GM12878 (cell line): ENCODE data around the gene ETV4. TPM values are rescaled to one million over a fixed set of nuclear protein-coding genes. Genes with fewer than 3 reads are reported as not detected.

Source experiments
- ATAC-seq: fragments of 200-7000 bp; cut with Tn5 transposase; 3 replicates; pipeline ENCODE4 v1.9.1; 2020; ENCODE audit warnings: mild to moderate bottlenecking, moderate library complexity
- BruUV-seq: library from RNA; stranded (reverse); fragments of 400-500 nt; replicated peaks from 2 replicates; lab custom pipeline; 2021; lab: Mats Ljungman, UMichigan
- CTCF ChIA-PET: fragments of 300-600 bp; sonication (Branson Sonifier 250); formaldehyde crosslinking; extraction: SDS; loops from one replicate; lab custom pipeline; 2021; ENCODE audit warnings: inconsistent platforms; lab: Yijun Ruan, JAX
- POLR2A ChIA-PET: fragments of 350-600 bp; formaldehyde crosslinking; extraction: SDS; loops from one replicate; lab custom pipeline; 2021; ENCODE audit warnings: inconsistent platforms; lab: Charles Lee
- RAD21 ChIA-PET: fragments of 300-600 bp; sonication (Branson Sonifier 250); formaldehyde crosslinking; loops from one replicate; lab custom pipeline; 2023; ENCODE audit warnings: antibody characterized with exemption; ENCODE audit not compliant: unreplicated experiment; lab: Charles Lee
- SMC1A ChIA-PET: fragments of 300-600 bp; sonication (Branson Sonifier 250); formaldehyde crosslinking; loops from one replicate; lab custom pipeline; 2023; ENCODE audit not compliant: unreplicated experiment, uncharacterized antibody; lab: Charles Lee
- DNase-seq: peaks from one replicate; pipeline ENCODE4 v3.0.0-alpha.2; 2011; ENCODE audit warnings: low read depth, low spot score
- FAIRE-seq: peaks from 3 replicates; lab custom pipeline; 2011; peaks lifted over from hg19 to GRCh38; lab: Jason Lieb, UNC
- H2AFZ ChIP-seq: 2 replicates; pipeline ENCODE4 v1.6.0; 2011; ENCODE audit warnings: low read depth, low read length, control low read depth; ENCODE audit not compliant: control insufficient read depth
- H3K27ac ChIP-seq: 2 replicates; pipeline ENCODE4 v1.5.1; 2011; ENCODE audit warnings: control low read depth; ENCODE audit not compliant: control insufficient read depth, insufficient read depth
- H3K27me3 ChIP-seq, 2 experiments: replicated peaks in 1 of 2; 2 replicates each; pipeline versions ENCODE4 v1.6.0 to v1.6.1; 2011; ENCODE audit warnings: low read length in 1 of 2; ENCODE audit not compliant: control insufficient read depth in 2 of 2, insufficient read depth in 2 of 2
- H3K36me3 ChIP-seq, 2 experiments: 2 replicates each; pipeline ENCODE4 v1.5.1; 2011; ENCODE audit warnings: low read length in 1 of 2; ENCODE audit not compliant: control insufficient read depth in 2 of 2, insufficient read depth in 2 of 2
- H3K4me1 ChIP-seq: 2 replicates; pipeline ENCODE4 v1.6.1; 2011; ENCODE audit warnings: mild to moderate bottlenecking, low read length, moderate library complexity, mixed read lengths; ENCODE audit not compliant: control insufficient read depth, insufficient read depth
- H3K4me2 ChIP-seq: 2 replicates; pipeline ENCODE4 v1.6.0; 2011; ENCODE audit warnings: control low read depth; ENCODE audit not compliant: control insufficient read depth, insufficient read depth
- H3K4me3 ChIP-seq: fragments of 200-600 bp; sonication (generic); 2 replicates; pipeline ENCODE4 v1.5.1; 2016
- H3K79me2 ChIP-seq: 2 replicates; pipeline ENCODE4 v1.6.0; 2011; ENCODE audit warnings: low read length; ENCODE audit not compliant: control insufficient read depth, insufficient read depth
- H3K9ac ChIP-seq: 2 replicates; pipeline ENCODE4 v1.8.0; 2011; ENCODE audit warnings: low read length, control low read depth, mixed read lengths; ENCODE audit not compliant: control insufficient read depth, insufficient read depth
- H3K9me3 ChIP-seq: replicated peaks from 3 replicates; pipeline ENCODE4 v1.5.1; 2011; ENCODE audit warnings: mild to moderate bottlenecking, low read length; ENCODE audit not compliant: control insufficient read depth, insufficient read depth
- H4K20me1 ChIP-seq: 2 replicates; pipeline ENCODE4 v1.6.0; 2011; ENCODE audit not compliant: control insufficient read depth, insufficient read depth
- FOXM1 ChIP-seq: IDR thresholded peaks from 2 replicates; pipeline ENCODE4 v1.6.1; 2012; ENCODE audit warnings: low read depth, mild to moderate bottlenecking, inconsistent platforms, low read length, moderate library complexity
- JUNB ChIP-seq: IDR thresholded peaks from 2 replicates; pipeline ENCODE4 v1.6.1; 2016; ENCODE audit warnings: antibody characterized with exemption, mild to moderate bottlenecking
- WGBS: methylation state at CpG from one replicate; pipeline ENCODE4 v1.1.6; 2016; ENCODE audit warnings: low lambda C conversion rate; ENCODE audit not compliant: insufficient replicate concordance, insufficient coverage; ENCODE audit errors: missing lambda C conversion rate; 5-methylcytosine and 5-hydroxymethylcytosine counted together
- in situ Hi-C: fragments of 300-500 bp; cut with MboI; formaldehyde crosslinking; loops from 9 replicates; pipeline ENCODE4 v1.14.3; 2018; ENCODE audit warnings: mixed read lengths
- intact Hi-C: fragments of 100-400 bp; cut with micrococcal nuclease; formaldehyde crosslinking; loops from one replicate; pipeline ENCODE4 v1.14.2; 2022; ENCODE audit not compliant: unreplicated experiment
- polyA plus RNA-seq, 11 experiments: library from polyadenylated mRNA; depleted of rRNA in 4 of 11; unstranded in 6 of 11; stranded (reverse) in 5 of 11; fragments of >200 nt; fragmentation: Nextera tagmentation in 4 of 11; fragmentation: Illumina TruSeq in 1 of 11; extraction: Ambion mirVana in 4 of 11; extraction: Trizol in 1 of 11; gene quantifications; 1 replicate in 1 of 11; 2 replicates in 10 of 11; pipeline versions ENCODE4 v1.2.1 to v1.2.3, GENCODE V29; 2011 to 2016; ENCODE audit warnings: inconsistent platforms in 2 of 11, missing spikeins in 2 of 11, low read depth in 1 of 11
- total RNA-seq, 4 experiments: library from RNA; depleted of rRNA in 3 of 4; stranded (reverse); fragments of >200 nt in 3 of 4; fragmentation: Illumina TruSeq in 1 of 4; extraction: Trizol in 1 of 4; gene quantifications; 2 replicates each; pipeline versions ENCODE4 v1.2.1 to v1.2.3, GENCODE V29; 2013 to 2021
- TF ChIP-seq, protein P1 (sequence below), 3 experiments: IDR thresholded peaks in 2 of 3; conservative IDR thresholded peaks in 1 of 3; 2 replicates each; pipeline ENCODE4 v1.5.1; 2011; ENCODE audit warnings: low read depth in 3 of 3, low read length in 3 of 3, mild to moderate bottlenecking in 3 of 3, control low read depth in 2 of 3, moderate library complexity in 2 of 3, inconsistent platforms in 1 of 3, mixed read lengths in 1 of 3; ENCODE audit not compliant: control insufficient read depth in 2 of 3, insufficient read depth in 1 of 3; ENCODE audit errors: extremely low read depth in 1 of 3

The ETV4 gene
- total and polyA plus RNA-seq, 10 of the 15 experiments (the other 5 are each of a cell fraction or from before 2014, with no cell fraction given), result 0.19 to 14.5 (median 1.8) TPM

DNA sequence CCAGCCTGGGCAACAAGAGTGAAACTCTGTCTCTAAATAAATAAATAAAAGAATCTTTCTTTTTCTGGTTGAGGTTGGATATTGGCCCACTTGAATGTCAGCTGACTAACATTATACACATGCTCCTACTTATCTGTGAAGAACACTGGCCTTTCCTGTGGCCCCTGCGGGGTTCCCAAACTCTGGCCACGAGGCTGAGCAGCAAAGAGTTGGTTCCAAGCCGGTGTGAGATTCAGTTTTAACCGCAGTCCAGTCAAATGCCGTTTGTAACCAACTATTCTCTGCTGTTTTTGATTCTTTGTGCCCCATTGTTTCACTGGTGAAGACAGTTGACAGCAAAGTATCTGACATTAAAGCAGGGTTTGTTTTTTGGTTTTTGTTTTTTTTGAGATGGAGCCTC, 11.2 kb downstream of the ETV4 start:
- Histone ChIP-seq H2AFZ (no peak overlapping the region), H3K9me3 (no peaks in the 10 kb centered on the region), H3K27me3 (no peaks in the 10 kb centered on the region), H3K27ac (no peak overlapping the region), H3K4me2 (no peak overlapping the region), H3K79me2 (no peaks in the 10 kb centered on the region), H3K4me3 (no peak overlapping the region), H3K36me3 (no peaks in the 10 kb centered on the region), H3K9ac (no peak overlapping the region), H3K4me1 (no peaks in the 10 kb centered on the region), H4K20me1 (no peaks in the 10 kb centered on the region)
- DNase-seq (no peak), ATAC-seq (no peak), FAIRE-seq (no peak)
- no peak for TF ChIP-seq JUNB
- ChIA-PET RAD21 (no interaction called here), POLR2A (no interaction called here), CTCF (no interaction called here), SMC1A (no interaction called here)
- no TSS peak for BruUV-seq
- in situ Hi-C loops (no loop called here), intact Hi-C loops (no loop called here)
- WGBS, result 91% methylated on average over 5 of the region's 5 CpGs

DNA sequence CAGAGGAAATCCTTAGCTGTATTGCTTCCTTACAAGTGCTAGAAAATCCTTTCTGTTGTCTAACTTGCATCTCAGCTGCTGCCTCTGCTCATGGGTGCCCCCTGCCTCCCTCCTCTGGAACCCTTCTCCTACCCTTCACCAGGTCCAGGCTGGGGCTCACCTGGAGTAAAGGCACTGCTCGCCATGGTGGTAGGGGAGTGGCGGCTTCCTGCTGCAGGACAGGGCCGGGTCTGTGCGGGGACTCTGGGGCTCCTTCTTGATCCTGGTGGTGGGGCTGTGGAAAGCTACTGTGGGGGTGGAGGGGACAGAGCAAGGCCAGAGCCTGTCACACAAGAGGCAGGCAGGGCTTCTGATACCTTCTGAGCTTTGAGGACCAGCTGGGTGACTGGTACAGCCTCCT, 12.4 kb downstream of the ETV4 start:
- ChIA-PET RAD21 (no interaction called here), SMC1A (no interaction called here), POLR2A (no interaction called here), CTCF (no interaction called here)
- in situ Hi-C loops, result no loop called here
- Histone ChIP-seq H3K9ac (no peak overlapping the region), H3K9me3 (no peaks in the 10 kb centered on the region), H3K4me2 (no peak overlapping the region), H2AFZ (no peak overlapping the region), H3K79me2 (no peaks in the 10 kb centered on the region), H3K4me1 (no peaks in the 10 kb centered on the region), H3K27me3 (no peaks in the 10 kb centered on the region), H3K36me3 (no peaks in the 10 kb centered on the region; a peak in 1 of 4 replicates), H4K20me1 (no peaks in the 10 kb centered on the region), H3K27ac (no peak overlapping the region), H3K4me3 (no peak overlapping the region)
- intact Hi-C loops, result no loop called here
- BruUV-seq, result no TSS peak
- ATAC-seq (no peak), FAIRE-seq (no peak), DNase-seq (no peak)
- no peak for TF ChIP-seq FOXM1
- TF ChIP-seq, protein P1, sequence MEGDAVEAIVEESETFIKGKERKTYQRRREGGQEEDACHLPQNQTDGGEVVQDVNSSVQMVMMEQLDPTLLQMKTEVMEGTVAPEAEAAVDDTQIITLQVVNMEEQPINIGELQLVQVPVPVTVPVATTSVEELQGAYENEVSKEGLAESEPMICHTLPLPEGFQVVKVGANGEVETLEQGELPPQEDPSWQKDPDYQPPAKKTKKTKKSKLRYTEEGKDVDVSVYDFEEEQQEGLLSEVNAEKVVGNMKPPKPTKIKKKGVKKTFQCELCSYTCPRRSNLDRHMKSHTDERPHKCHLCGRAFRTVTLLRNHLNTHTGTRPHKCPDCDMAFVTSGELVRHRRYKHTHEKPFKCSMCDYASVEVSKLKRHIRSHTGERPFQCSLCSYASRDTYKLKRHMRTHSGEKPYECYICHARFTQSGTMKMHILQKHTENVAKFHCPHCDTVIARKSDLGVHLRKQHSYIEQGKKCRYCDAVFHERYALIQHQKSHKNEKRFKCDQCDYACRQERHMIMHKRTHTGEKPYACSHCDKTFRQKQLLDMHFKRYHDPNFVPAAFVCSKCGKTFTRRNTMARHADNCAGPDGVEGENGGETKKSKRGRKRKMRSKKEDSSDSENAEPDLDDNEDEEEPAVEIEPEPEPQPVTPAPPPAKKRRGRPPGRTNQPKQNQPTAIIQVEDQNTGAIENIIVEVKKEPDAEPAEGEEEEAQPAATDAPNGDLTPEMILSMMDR (IDR thresholded peaks at IDR 0.05 in 2 of 3, conservative IDR thresholded peaks at IDR 0.05 in 1 of 3; ENCODE audit: control insufficient read depth in 2 of 3, extremely low read depth in 1 of 3, insufficient read depth in 1 of 3, low read depth in 3 of 3, low read length in 3 of 3), result 0 out of 6 replicates have a peak, but pooled peaks of 1 of the 3 experiments have one; percentile 6
- 99% methylated on average over 4 of the region's 4 CpGs for WGBS
